NT2/D1 (cell line): ENCODE results near the gene GPR78.

Source experiments
- SUZ12 ChIP-seq: IDR thresholded peaks from 2 replicates; pipeline ENCODE4 v1.6.1; 2011; ENCODE audit not compliant: insufficient read length, insufficient read depth; ENCODE audit errors: extremely low read depth
- YY1 ChIP-seq: IDR thresholded peaks from 2 replicates; pipeline ENCODE4 v1.6.1; 2011; ENCODE audit not compliant: insufficient read length, insufficient read depth
- ZNF274 ChIP-seq: IDR thresholded peaks from 2 replicates; pipeline ENCODE4 v1.6.1; 2011; ENCODE audit warnings: mild to moderate bottlenecking, low read depth, low read length

- TF ChIP-seq YY1 (no peak), SUZ12 (no peak), ZNF274 (no peak)
These were observed 21.4 kb downstream of the GPR78 start for GRCh38 chr4:8601556-8601955.
